Measurements from ENCODE around the gene NEU2. TPM values are rescaled to one million over a fixed set of nuclear protein-coding genes. Genes with fewer than 3 reads are reported as not detected.

Gene NEU2
- total RNA-seq, 2 experiments from 2014 or later, result not detected

GRCh38 chr2:233010569-233011267, 21.8 kb upstream of the NEU2 start:
- ATAC-seq, result no peak
- no peak overlapping the region for H3K4me3 Mint-ChIP-seq
- H3K27me3 Mint-ChIP-seq, result no peaks in the 10 kb centered on the region
- no peak for DNase-seq
- no peak overlapping the region for H3K27ac Mint-ChIP-seq
- intact Hi-C loops (cut with micrococcal nuclease), result no loop called here
- H3K4me1 Mint-ChIP-seq (ENCODE audit: low read depth), result no peaks in the 10 kb centered on the region
- no peaks in the 10 kb centered on the region for H3K36me3 Mint-ChIP-seq (ENCODE audit: low read depth)
- POLR2A ChIA-PET, result no interaction called here
- CTCF ChIA-PET, result no interaction called here
- TF ChIP-seq CTCF (IDR thresholded peaks at IDR 0.05), result no peak
- no peaks in the 10 kb centered on the region for H3K9me3 Mint-ChIP-seq

DNA sequence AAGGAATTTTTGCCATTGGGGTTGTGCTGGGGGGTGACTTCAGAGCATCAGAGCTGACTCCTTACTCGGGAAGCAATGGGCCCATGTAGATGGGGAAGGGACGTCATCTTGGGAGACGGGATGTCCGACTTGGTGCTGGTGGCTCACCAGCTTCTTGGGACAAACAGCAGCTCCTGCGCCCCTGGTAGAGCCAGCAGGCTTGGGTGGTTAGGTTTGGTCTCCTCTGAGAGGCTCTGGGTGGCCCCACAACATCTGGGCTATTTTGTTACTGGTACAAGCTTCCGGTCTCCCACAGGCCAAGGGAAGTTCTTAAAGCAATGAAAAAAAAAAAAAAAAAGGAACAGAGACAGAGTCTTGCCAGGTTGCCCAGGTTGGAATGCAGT, 21.2 kb upstream of the NEU2 start:
- no peak overlapping the region for H3K4me3 Mint-ChIP-seq
- ChIA-PET POLR2A (no interaction called here), CTCF (interaction anchor here (1.2 kb wide), 1 partner anchor 158 kb away, joined by 4 read pairs; no protein-coding TSS in a partner anchor)

DNA sequence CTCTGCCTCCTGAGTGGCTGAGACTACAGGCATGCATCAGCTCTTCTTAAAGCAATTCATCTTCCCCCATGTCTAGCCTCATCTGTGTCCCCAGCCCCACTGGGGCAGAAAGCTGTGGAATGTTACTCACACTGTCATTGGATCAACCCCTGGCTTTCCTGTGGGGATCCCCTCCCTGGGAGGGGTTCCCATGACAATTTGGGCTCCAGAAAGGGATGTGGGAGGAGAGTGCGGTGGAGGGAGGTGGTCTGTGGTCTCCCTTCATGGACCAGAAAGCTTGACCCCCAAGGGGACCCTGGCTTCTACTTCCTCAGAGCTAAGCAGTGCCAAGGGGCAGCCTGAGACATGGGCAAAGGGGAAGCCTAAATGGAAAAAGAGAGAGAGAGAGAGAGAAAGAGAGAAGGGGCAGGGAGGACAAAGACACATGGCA, 20.8 kb upstream of the NEU2 start:
- POLR2A ChIA-PET, result no interaction called here
- CTCF ChIA-PET, result interaction anchor here (1.2 kb wide), 1 partner anchor 158 kb away, joined by 4 read pairs; no protein-coding TSS in a partner anchor
- intact Hi-C loops (cut with micrococcal nuclease), result no loop called here

More for the DNA sequence above, 21.2 kb upstream of the NEU2 start:
- no peak for TF ChIP-seq CTCF (IDR thresholded peaks at IDR 0.05)
- intact Hi-C loops (cut with micrococcal nuclease), result no loop called here
- DNase-seq (no peak), ATAC-seq (no peak)
- H3K9me3 Mint-ChIP-seq, result no peaks in the 10 kb centered on the region
- H3K27ac Mint-ChIP-seq, result no peak overlapping the region
- H3K4me1 Mint-ChIP-seq (ENCODE audit: low read depth), result no peaks in the 10 kb centered on the region
- no peaks in the 10 kb centered on the region for H3K36me3 Mint-ChIP-seq (ENCODE audit: low read depth)
- H3K27me3 Mint-ChIP-seq, result no peaks in the 10 kb centered on the region

GRCh38 chr2:233012301-233012971, 20.0 kb upstream of the NEU2 start:
- CTCF ChIA-PET, result interaction anchor here (1.2 kb wide), 1 partner anchor 159 kb away, joined by 4 read pairs; no protein-coding TSS in a partner anchor
- Mint-ChIP-seq H3K9me3 (no peaks in the 10 kb centered on the region), H3K27me3 (no peaks in the 10 kb centered on the region), H3K36me3 (ENCODE audit: low read depth) (no peaks in the 10 kb centered on the region), H3K4me1 (ENCODE audit: low read depth) (no peaks in the 10 kb centered on the region), H3K27ac (no peak overlapping the region), H3K4me3 (no peak overlapping the region)
- DNase-seq (no peak), ATAC-seq (no peak)
- POLR2A ChIA-PET, result no interaction called here
- no peak for TF ChIP-seq CTCF (IDR thresholded peaks at IDR 0.05)
- intact Hi-C loops (cut with micrococcal nuclease), result no loop called here

More for the DNA sequence above, 20.8 kb upstream of the NEU2 start:
- ATAC-seq (no peak), DNase-seq (no peak)
- Mint-ChIP-seq H3K9me3 (no peaks in the 10 kb centered on the region), H3K36me3 (ENCODE audit: low read depth) (no peaks in the 10 kb centered on the region), H3K4me1 (ENCODE audit: low read depth) (no peaks in the 10 kb centered on the region), H3K27ac (no peak overlapping the region), H3K27me3 (no peaks in the 10 kb centered on the region), H3K4me3 (no peak overlapping the region)
- no peak for TF ChIP-seq CTCF (IDR thresholded peaks at IDR 0.05)

DNA sequence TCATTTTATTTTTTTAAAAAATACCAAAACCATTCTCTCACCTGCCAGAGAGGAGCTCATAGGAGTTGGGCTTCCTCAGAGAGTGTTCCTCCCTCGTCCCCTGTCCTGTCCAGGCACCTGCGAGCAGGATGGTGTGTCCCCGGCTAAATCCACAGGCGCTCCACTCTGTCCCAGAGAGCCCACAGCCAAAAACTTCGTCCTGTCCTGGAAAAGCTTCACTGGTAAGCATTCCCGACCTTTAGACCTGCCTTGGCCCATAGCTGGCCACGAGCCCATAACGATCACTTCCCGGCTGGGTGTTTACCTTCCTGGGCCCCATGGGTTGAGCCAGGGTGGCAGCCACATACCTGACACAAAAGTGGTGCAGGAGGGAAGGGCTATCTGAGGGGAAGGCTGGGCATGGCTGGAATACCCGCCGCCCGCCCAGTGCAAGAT, 19.4 kb upstream of the NEU2 start, which contains the start of gene NGEF:
NGEF (minus strand) TSS at position 230 of the 435 bp plus-strand sequence. CDS start 38,366 bp downstream, outside the sequence.
- ATAC-seq (no peak), DNase-seq (no peak)
- no peak within 1 kb of the TSS for H3K27ac Mint-ChIP-seq

More for the DNA sequence above, 19.4 kb upstream of the NEU2 start, which contains the start of gene NGEF:
- intact Hi-C loops (cut with micrococcal nuclease), result no loop called here
- POLR2A ChIA-PET, result no interaction called here
- Mint-ChIP-seq H3K9me3 (no peaks in the 10 kb centered on the region), H3K36me3 (ENCODE audit: low read depth) (no peaks in the 10 kb centered on the region), H3K27me3 (no peaks in the 10 kb centered on the region), H3K4me1 (ENCODE audit: low read depth) (no peaks in the 10 kb centered on the region), H3K4me3 (no peak within 1 kb of the TSS)
- no peak for TF ChIP-seq CTCF (IDR thresholded peaks at IDR 0.05)
- CTCF ChIA-PET, result no interaction called here

Measured in activated CD8-positive, alpha-beta T cell treated with anti-CD3 and anti-CD28 coated beads for 36 hours (primary cell).